Endothelial cell of umbilical vein (primary cell): ENCODE measurements around the gene PLEKHH1. TPM values are rescaled to one million over a fixed set of nuclear protein-coding genes. Genes with fewer than 3 reads are reported as not detected.

Experiments used
- BruUV-seq: library from RNA; stranded (reverse); fragments of 400-500 nt; replicated peaks from 2 replicates; lab custom pipeline; 2021; lab: Mats Ljungman, UMichigan
- CTCF ChIA-PET: fragments of 300-600, 350-600 bp; sonication (Branson Sonifier 250); formaldehyde crosslinking; loops from one replicate; lab custom pipeline; 2021; ENCODE audit warnings: antibody characterized with exemption, inconsistent platforms; lab: Charles Lee
- POLR2A ChIA-PET: fragments of 300-600, 350-600 bp; sonication (Branson Sonifier 250); formaldehyde crosslinking; loops from one replicate; lab custom pipeline; 2021; ENCODE audit warnings: antibody characterized with exemption, inconsistent platforms; lab: Charles Lee
- DNase-seq: peaks from one replicate; pipeline ENCODE4 v3.0.0-alpha.2; 2011; ENCODE audit warnings: low read depth, low spot score
- FAIRE-seq: peaks from 2 replicates; lab custom pipeline; 2011; peaks lifted over from hg19 to GRCh38; lab: Jason Lieb, UNC
- H2AFZ ChIP-seq: 2 replicates; pipeline ENCODE4 v1.6.0; 2012; ENCODE audit warnings: low read depth, low read length, control low read depth, inconsistent platforms
- H3K27ac ChIP-seq: 2 replicates; pipeline ENCODE4 v1.5.1; 2011; ENCODE audit warnings: low read depth, mild to moderate bottlenecking, control low read depth, low read length, moderate library complexity; ENCODE audit not compliant: insufficient read depth
- H3K27me3 ChIP-seq, 2 experiments: 2 replicates each; pipeline versions ENCODE4 v1.6.0 to v1.6.1; 2011; ENCODE audit warnings: low read length in 2 of 2, mixed read lengths in 1 of 2; ENCODE audit not compliant: control insufficient read depth in 2 of 2, insufficient read depth in 2 of 2
- H3K36me3 ChIP-seq, 2 experiments: 2 replicates in 1 of 2; 3 replicates in 1 of 2; pipeline ENCODE4 v1.5.1; 2011; ENCODE audit warnings: low read length in 2 of 2, mild to moderate bottlenecking in 1 of 2, moderate library complexity in 1 of 2; ENCODE audit not compliant: control insufficient read depth in 2 of 2, insufficient read depth in 2 of 2; ENCODE audit errors: extremely low read depth in 1 of 2
- H3K4me1 ChIP-seq: 3 replicates; pipeline ENCODE4 v1.5.1; 2011; ENCODE audit warnings: mild to moderate bottlenecking, low read length; ENCODE audit not compliant: control insufficient read depth, insufficient read depth; ENCODE audit errors: extremely low read depth
- H3K4me2 ChIP-seq: 2 replicates; pipeline ENCODE4 v1.6.1; 2011; ENCODE audit warnings: low read length, control low read depth, mixed read lengths; ENCODE audit not compliant: insufficient read depth
- H3K4me3 ChIP-seq, 3 experiments: fragments of 200-600 bp in 1 of 3; sonication (generic), shearing (Covaris generic) in 1 of 3; replicated peaks in 1 of 3; 2 replicates each; pipeline ENCODE4 v1.5.1; 2011 to 2016; ENCODE audit warnings: control low read depth in 3 of 3, low read length in 3 of 3, mild to moderate bottlenecking in 2 of 3, inconsistent platforms in 1 of 3, low read depth in 1 of 3, moderate library complexity in 1 of 3; ENCODE audit not compliant: insufficient read depth in 1 of 3
- H3K79me2 ChIP-seq: 2 replicates; pipeline ENCODE4 v1.6.0; 2012; ENCODE audit warnings: low read length, inconsistent platforms; ENCODE audit not compliant: control insufficient read depth, insufficient read depth
- H3K9ac ChIP-seq: replicated peaks from 2 replicates; pipeline ENCODE3; 2011; ENCODE audit warnings: low read length, control low read depth; ENCODE audit not compliant: insufficient read depth; ENCODE audit errors: extremely low read depth
- H3K9me1 ChIP-seq: replicated peaks from 3 replicates; pipeline ENCODE4 v1.6.0; 2011; ENCODE audit warnings: mild to moderate bottlenecking, low read length; ENCODE audit not compliant: control insufficient read depth, insufficient read depth; ENCODE audit errors: extremely low read depth
- H3K9me3 ChIP-seq: replicated peaks from 2 replicates; pipeline ENCODE4 v1.5.1; 2012; ENCODE audit warnings: low read length, inconsistent platforms; ENCODE audit not compliant: control insufficient read depth, insufficient read depth
- H4K20me1 ChIP-seq: replicated peaks from 2 replicates; pipeline ENCODE3; 2011; ENCODE audit warnings: mild to moderate bottlenecking, low read length; ENCODE audit not compliant: control insufficient read depth, insufficient read depth; ENCODE audit errors: extremely low read depth
- CTCF ChIP-seq, 2 donors: IDR thresholded peaks; 1 replicate in 1 of 2; 2 replicates in 1 of 2; pipeline ENCODE4 v1.5.1; 2011; ENCODE audit warnings: low read length in 2 of 2, mild to moderate bottlenecking in 2 of 2, moderate library complexity in 2 of 2, control low read depth in 1 of 2, inconsistent platforms in 1 of 2, low read depth in 1 of 2; ENCODE audit not compliant: insufficient read depth in 1 of 2; ENCODE audit errors: extremely low read depth in 1 of 2
- EZH2 ChIP-seq: IDR thresholded peaks from 2 replicates; pipeline ENCODE4 v1.6.1; 2012; ENCODE audit warnings: borderline replicate concordance, low read depth, mild to moderate bottlenecking, moderate library complexity, low read length, inconsistent platforms; ENCODE audit not compliant: severe bottlenecking
- FOS ChIP-seq: IDR thresholded peaks from 2 replicates; pipeline ENCODE4 v1.6.1; 2011; ENCODE audit warnings: mild to moderate bottlenecking, low read length, moderate library complexity, borderline replicate concordance; ENCODE audit not compliant: insufficient read depth
- GATA2 ChIP-seq: IDR thresholded peaks from 2 replicates; pipeline ENCODE4 v1.7.0; 2011; ENCODE audit warnings: low read depth, mild to moderate bottlenecking, moderate library complexity, mixed read lengths, low read length; ENCODE audit not compliant: insufficient read length, insufficient read depth
- JUN ChIP-seq: IDR thresholded peaks from 2 replicates; pipeline ENCODE4 v1.6.1; 2011; ENCODE audit warnings: borderline replicate concordance, low read depth; ENCODE audit not compliant: insufficient read length, insufficient read depth
- MAX ChIP-seq: IDR thresholded peaks from 2 replicates; pipeline ENCODE4 v1.6.1; 2011; ENCODE audit not compliant: insufficient read depth, insufficient read length
- MYC ChIP-seq: IDR thresholded peaks from one replicate; pipeline ENCODE4 v1.6.1; 2011; ENCODE audit warnings: mild to moderate bottlenecking, low read depth, low read length
- POLR2A ChIP-seq: IDR thresholded peaks from 2 replicates; pipeline ENCODE4 v1.6.1; 2012; ENCODE audit warnings: low read depth, mild to moderate bottlenecking, control low read depth, low read length
- POLR2AphosphoS5 ChIP-seq: IDR thresholded peaks from 2 replicates; pipeline ENCODE4 v1.6.1; 2012; ENCODE audit warnings: low read depth, mild to moderate bottlenecking, control low read depth, low read length, moderate library complexity; ENCODE audit not compliant: insufficient read depth
- dilution Hi-C: fragments of 300-500 bp; cut with MboI; formaldehyde crosslinking; loops from one replicate; pipeline ENCODE4 v1.15.0; 2019; ENCODE audit warnings: low sequenced_read_pairs; ENCODE audit not compliant: extremely low pct_ligation_motif_present
- intact Hi-C: fragments of 100-400 bp; cut with micrococcal nuclease; formaldehyde crosslinking; loops from one replicate; pipeline ENCODE4 v1.10.0; 2022
- polyA plus RNA-seq, 4 experiments: library from polyadenylated mRNA; depleted of rRNA in 3 of 4; stranded (reverse) in 3 of 4; unstranded in 1 of 4; fragments of >200 nt; gene quantifications; 2 replicates each; pipeline versions ENCODE4 v1.2.1 to v1.2.3, GENCODE V29; 2011 to 2012; ENCODE audit warnings: missing spikeins in 1 of 4
- total RNA-seq: library from RNA; stranded (reverse); gene quantifications from 2 replicates; pipeline ENCODE4 v1.2.3, GENCODE V29; 2021

Gene PLEKHH1
- total and polyA plus RNA-seq, 2 donors (not counting 3 experiments of a cell fraction or from before 2014, with no cell fraction given): 0.17 to 0.71 TPM

GRCh38 chr14:67525389-67525788, 7.7 kb upstream of the PLEKHH1 start:
- Histone ChIP-seq H3K9me1 (no peaks in the 10 kb centered on the region), H3K79me2 (no peaks in the 10 kb centered on the region), H3K4me1 (no peaks in the 10 kb centered on the region), H3K4me2 (no peak overlapping the region), H3K36me3 (no peaks in the 10 kb centered on the region), H3K9ac (no peak overlapping the region), H3K27ac (no peak overlapping the region), H2AFZ (no peak overlapping the region), H3K9me3 (no peaks in the 10 kb centered on the region), H4K20me1 (no peaks in the 10 kb centered on the region), H3K27me3 (peaks cover 33 to 35% of the 10 kb centered on the region in 2 experiments), H3K4me3 (no peak overlapping the region)
- DNase-seq (no peak), FAIRE-seq (no peak)
- TF ChIP-seq MYC (no peak), EZH2 (no peak), CTCF (IDR thresholded peaks at IDR 0.05; ENCODE audit: extremely low read depth in 1 of 2, insufficient read depth in 1 of 2, low read depth in 1 of 2, low read length in 2 of 2) (no peak), JUN (no peak), FOS (no peak), GATA2 (no peak), POLR2A (no peak), POLR2AphosphoS5 (no peak), MAX (no peak)
- ChIA-PET POLR2A (no interaction called here), CTCF (interaction anchor here (0.7 to 3.6 kb wide), 14 partner anchors 8 to 181 kb away, joined by 3 to 336 read pairs (median 32); no protein-coding TSS in a partner anchor)
- intact Hi-C loops (no loop called here), dilution Hi-C loops (no loop called here)
- BruUV-seq: no TSS peak
